GM12875 (cell line): Measurements from ENCODE around the gene ACOT8.
"Not testable (repeated sequence)": the region's sequence is repeated elsewhere in the genome, so short reads cannot be mapped to it uniquely, and the experiment has no call there.

ENCODE experiments used
- H3K4me3 ChIP-seq: one replicate; pipeline ENCODE4 v1.5.1; 2011; ENCODE audit warnings: low read depth, low read length, control low read depth
- TF ChIP-seq, protein P1 (sequence below): IDR thresholded peaks from 2 replicates; pipeline ENCODE4 v1.5.1; 2011; ENCODE audit warnings: low read depth, mild to moderate bottlenecking, control low read depth, inconsistent platforms, low read length, moderate library complexity, borderline replicate concordance; ENCODE audit not compliant: insufficient read depth

ACOT8 gene

GRCh38 chr20:45810191-45810970 is 46.8 kb downstream of the ACOT8 start:
- TF ChIP-seq, protein P1, sequence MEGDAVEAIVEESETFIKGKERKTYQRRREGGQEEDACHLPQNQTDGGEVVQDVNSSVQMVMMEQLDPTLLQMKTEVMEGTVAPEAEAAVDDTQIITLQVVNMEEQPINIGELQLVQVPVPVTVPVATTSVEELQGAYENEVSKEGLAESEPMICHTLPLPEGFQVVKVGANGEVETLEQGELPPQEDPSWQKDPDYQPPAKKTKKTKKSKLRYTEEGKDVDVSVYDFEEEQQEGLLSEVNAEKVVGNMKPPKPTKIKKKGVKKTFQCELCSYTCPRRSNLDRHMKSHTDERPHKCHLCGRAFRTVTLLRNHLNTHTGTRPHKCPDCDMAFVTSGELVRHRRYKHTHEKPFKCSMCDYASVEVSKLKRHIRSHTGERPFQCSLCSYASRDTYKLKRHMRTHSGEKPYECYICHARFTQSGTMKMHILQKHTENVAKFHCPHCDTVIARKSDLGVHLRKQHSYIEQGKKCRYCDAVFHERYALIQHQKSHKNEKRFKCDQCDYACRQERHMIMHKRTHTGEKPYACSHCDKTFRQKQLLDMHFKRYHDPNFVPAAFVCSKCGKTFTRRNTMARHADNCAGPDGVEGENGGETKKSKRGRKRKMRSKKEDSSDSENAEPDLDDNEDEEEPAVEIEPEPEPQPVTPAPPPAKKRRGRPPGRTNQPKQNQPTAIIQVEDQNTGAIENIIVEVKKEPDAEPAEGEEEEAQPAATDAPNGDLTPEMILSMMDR = no peak
- no peak overlapping the region for H3K4me3 ChIP-seq

DNA sequence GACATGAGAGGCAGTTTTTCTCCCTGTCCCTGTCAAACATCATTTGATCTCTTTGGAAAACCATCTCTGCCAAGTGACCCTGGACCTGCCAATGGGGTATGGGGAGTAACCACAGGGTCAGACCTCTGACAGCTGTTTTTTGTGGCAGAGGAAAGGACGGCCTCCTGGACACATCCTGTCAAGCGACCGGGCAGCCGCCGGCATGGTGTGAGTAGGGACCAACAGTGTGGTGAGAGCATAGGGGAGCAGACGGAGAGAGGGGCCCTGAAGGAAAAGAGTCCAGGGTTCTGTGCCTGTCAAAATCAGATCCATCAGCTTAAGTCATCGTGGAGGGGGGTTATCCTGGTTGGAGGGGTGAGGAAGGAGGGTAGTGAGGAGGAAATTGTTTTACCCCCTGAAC is 55.3 kb downstream of the ACOT8 start:
- TF ChIP-seq, protein P1 = no peak
- no peak overlapping the region for H3K4me3 ChIP-seq

- H3K4me3 ChIP-seq = no peak overlapping the region
- TF ChIP-seq, protein P1 = peak; percentile 84
Observed at GRCh38 chr20:45798935-45799642, 58.1 kb downstream of the ACOT8 start.

- not testable (repeated sequence) for H3K4me3 ChIP-seq
Observed at GRCh38 chr20:45797955-45798354, 59.2 kb downstream of the ACOT8 start.

DNA sequence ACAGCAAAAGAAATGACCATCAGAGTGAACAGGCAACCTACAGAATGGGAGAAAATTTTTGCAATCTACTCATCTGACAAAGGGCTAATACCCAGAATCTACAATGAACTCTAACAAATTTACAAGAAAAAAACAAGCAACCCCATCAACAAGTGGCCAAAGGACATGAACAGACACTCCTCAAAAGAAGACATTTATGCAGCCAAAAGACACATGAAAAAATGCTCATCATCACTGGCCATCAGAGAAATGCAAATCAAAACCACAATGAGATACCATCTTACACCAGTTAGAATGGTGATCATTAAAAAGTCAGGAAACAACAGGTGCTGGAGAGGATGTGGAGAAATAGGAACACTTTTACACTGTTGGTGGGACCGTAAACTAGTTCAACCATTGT is 59.7 kb downstream of the ACOT8 start:
- H3K4me3 ChIP-seq = not testable (repeated sequence)

DNA sequence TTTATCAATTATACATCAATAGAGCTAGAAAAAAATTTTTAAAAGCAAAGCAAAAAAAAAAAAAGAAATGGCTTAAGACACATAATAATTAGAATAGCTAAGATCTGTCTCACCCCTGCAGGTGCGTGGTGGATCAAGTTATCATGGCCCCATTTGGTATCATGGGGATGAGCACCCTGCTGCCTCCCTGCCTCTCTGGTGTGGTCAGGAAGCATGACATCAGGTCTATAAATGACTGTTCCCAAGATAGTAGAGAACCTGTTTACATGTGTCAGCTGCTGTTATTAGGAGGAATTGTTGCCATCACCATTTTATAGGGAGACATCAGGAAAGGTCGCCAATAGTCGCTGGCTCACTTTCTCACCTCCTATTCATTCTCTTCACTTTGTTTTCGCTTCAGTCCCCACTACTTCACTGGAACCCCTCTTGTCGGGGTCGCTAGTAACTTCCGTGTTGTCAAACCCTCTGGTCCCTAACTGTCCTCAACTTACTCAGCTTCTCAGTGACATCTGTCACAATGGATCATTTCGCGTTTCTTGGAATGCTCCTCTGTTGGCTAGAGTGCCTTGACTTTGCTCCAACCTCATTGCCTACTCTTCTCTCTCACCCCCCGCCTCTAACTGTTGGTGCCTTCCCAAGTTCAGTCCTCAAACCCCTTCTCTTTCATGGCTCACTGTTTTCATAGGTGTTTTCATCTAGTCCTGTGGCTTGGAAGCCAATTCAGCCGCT is 60.7 kb downstream of the ACOT8 start:
- TF ChIP-seq, protein P1 = no peak
- H3K4me3 ChIP-seq = no peak overlapping the region

DNA sequence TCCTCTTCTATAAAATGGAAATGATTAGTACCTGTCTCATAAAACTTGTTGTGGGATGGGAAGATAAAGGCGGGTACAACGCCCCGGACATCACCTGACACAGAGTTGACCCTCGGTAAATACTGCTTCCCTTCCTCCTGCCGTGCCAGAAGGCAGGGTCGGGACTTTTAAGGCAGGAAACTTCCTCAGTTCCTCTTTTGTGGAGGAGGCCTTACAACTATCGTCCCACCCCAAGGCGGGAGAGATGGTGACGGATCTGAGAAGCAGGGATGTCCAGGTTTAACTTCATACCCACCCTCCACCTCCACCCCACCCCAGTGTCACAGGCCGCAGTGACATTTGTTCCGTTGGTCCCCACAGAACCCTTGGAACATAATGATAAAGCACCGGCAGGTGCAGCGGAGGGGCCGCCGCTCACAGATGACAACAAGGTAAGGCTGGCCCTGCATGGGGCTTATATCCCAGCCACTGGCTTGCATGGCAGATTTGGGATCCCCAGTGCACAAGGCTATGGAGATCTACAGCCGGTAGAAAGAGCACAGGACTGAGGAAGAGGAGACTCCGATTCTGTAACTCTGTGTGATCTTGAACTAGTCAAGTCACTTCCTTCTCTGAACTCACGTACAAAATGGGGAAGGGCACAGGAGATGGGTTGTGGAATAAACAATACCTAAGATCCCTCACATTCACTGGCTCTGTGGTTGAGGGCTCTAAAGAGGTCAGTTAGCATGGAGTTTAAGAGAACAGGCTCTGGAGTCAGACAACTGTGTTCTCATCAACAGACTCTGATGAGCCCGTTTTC is 64.7 kb downstream of the ACOT8 start:
- H3K4me3 ChIP-seq = peak overlapping the region; percentile 65
- TF ChIP-seq, protein P1 = no peak
